ENCODE data around the gene XRN2.

DNA sequence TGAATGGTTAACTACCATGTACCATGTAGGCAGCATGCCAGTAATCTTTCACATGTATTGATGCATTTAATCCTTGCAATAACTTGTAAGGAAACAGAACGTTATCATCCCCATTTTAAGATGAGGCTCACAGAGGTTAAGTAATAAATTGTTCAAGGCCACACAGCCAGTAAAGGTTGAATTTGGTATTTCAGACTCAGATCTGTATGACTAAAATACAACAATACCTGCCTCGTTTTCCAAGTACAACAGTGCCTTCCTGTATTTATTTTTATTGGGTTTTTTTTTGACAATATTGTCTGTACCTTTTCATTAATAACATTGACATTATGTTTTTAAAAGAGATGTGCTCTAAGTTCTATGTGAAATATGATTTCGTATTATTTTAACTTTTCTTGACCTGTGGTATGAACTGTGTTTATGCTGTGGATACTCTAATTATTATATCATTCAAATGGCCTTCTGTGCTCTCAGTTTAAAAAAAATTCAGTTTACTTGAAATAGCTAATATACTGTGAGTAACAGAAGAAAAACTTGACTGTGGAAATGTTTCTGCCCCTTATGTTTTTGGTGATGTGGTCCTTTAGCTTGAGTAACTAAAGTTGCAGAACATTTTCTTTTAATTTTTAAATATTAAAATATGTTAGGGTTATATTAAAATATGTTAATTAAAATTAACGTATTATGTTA lies 39.7 kb downstream of the XRN2 start:
- TF ChIP-seq, protein P1, sequence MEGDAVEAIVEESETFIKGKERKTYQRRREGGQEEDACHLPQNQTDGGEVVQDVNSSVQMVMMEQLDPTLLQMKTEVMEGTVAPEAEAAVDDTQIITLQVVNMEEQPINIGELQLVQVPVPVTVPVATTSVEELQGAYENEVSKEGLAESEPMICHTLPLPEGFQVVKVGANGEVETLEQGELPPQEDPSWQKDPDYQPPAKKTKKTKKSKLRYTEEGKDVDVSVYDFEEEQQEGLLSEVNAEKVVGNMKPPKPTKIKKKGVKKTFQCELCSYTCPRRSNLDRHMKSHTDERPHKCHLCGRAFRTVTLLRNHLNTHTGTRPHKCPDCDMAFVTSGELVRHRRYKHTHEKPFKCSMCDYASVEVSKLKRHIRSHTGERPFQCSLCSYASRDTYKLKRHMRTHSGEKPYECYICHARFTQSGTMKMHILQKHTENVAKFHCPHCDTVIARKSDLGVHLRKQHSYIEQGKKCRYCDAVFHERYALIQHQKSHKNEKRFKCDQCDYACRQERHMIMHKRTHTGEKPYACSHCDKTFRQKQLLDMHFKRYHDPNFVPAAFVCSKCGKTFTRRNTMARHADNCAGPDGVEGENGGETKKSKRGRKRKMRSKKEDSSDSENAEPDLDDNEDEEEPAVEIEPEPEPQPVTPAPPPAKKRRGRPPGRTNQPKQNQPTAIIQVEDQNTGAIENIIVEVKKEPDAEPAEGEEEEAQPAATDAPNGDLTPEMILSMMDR (IDR thresholded peaks at IDR 0.05; ENCODE audit: poor library complexity): no peak
- TF ChIP-seq EZH2 (IDR thresholded peaks at IDR 0.05; ENCODE audit: borderline replicate concordance) (no peak), EZH2phosphoT487 (IDR thresholded peaks at IDR 0.05; ENCODE audit: low read depth, severe bottlenecking, unreplicated experiment) (no peak)

Measured in hepatocyte (in vitro differentiated cells).